ENCODE data around the gene C1orf167. TPM values are rescaled to one million over a fixed set of nuclear protein-coding genes. Genes with fewer than 3 reads are reported as not detected.

The C1orf167 gene
- total and polyA plus RNA-seq, 2 of the 8 experiments (the other 6 are each of a cell fraction or from before 2014, with no cell fraction given), result 0.70 to 1.3 TPM

DNA sequence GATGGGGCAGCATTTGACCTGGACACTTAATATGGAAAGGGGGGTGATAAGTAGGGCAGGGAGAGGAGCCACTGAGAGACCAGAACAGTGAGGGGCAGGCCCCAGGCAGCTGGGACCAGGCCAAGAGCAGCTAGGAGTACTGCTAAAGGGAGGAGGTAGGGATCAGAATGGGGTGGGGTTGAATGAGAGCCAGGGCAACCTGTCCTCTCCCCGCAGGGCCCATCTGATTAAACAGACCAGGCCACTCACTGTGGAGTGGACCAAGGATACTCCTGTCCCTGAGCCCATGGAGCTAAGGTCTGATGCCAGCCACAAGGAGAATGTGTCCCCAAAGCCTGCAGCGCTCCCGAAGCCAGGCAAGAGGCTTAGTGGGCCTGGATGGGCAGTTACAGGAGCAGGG is 2.1 kb downstream of the C1orf167 start (continued):
- TF ChIP-seq, protein P1, sequence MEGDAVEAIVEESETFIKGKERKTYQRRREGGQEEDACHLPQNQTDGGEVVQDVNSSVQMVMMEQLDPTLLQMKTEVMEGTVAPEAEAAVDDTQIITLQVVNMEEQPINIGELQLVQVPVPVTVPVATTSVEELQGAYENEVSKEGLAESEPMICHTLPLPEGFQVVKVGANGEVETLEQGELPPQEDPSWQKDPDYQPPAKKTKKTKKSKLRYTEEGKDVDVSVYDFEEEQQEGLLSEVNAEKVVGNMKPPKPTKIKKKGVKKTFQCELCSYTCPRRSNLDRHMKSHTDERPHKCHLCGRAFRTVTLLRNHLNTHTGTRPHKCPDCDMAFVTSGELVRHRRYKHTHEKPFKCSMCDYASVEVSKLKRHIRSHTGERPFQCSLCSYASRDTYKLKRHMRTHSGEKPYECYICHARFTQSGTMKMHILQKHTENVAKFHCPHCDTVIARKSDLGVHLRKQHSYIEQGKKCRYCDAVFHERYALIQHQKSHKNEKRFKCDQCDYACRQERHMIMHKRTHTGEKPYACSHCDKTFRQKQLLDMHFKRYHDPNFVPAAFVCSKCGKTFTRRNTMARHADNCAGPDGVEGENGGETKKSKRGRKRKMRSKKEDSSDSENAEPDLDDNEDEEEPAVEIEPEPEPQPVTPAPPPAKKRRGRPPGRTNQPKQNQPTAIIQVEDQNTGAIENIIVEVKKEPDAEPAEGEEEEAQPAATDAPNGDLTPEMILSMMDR (IDR thresholded peaks at IDR 0.05; ENCODE audit: control extremely low read depth in 1 of 3, insufficient read depth in 1 of 3, low read depth in 1 of 3, low read length in 3 of 3), result no peak
- TF ChIP-seq EGR1 (IDR thresholded peaks at IDR 0.05; ENCODE audit: borderline replicate concordance, low read depth, low read length) (no peak), GABPA (IDR thresholded peaks at IDR 0.05; ENCODE audit: borderline replicate concordance, insufficient read depth, low read length) (no peak), SRF (IDR thresholded peaks at IDR 0.05; ENCODE audit: low read depth, low read length) (no peak), MAFK (IDR thresholded peaks at IDR 0.05; ENCODE audit: low read depth, low read length) (no peak), SAP30 (IDR thresholded peaks at IDR 0.05; ENCODE audit: insufficient read depth, insufficient replicate concordance, low read length) (no peak), HDAC6 (IDR thresholded peaks at IDR 0.05; ENCODE audit: low read depth, low read length) (no peak)
- TF ChIP-seq, protein P2, sequence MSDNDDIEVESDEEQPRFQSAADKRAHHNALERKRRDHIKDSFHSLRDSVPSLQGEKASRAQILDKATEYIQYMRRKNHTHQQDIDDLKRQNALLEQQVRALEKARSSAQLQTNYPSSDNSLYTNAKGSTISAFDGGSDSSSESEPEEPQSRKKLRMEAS (IDR thresholded peaks at IDR 0.05), result no peak
